T-helper 1 cell treated with Interleukin-12 subunit alpha and Interleukin-12 subunit beta and Interleukin-4 antibody, amounts not matched to agents 30 ng/mL and 1 ng/mL, for 36 hours (primary cell): ENCODE data around the gene FAM107A. TPM values are rescaled to one million over a fixed set of nuclear protein-coding genes. Genes with fewer than 3 reads are reported as not detected.

ENCODE experiments used
- intact Hi-C: fragments of 100-400 bp; cut with micrococcal nuclease; formaldehyde crosslinking; loops from one replicate; pipeline ENCODE4 v1.15.1; 2024
- total RNA-seq: library from RNA; stranded (reverse); gene quantifications from 2 replicates; pipeline ENCODE4 v1.2.3, GENCODE V29; 2022

Gene FAM107A
- total RNA-seq, 1 donor from 2014 or later: not detected

- intact Hi-C loops: no loop called here
Observed at GRCh38 chr3:58591517-58592510, 14.6 kb upstream of the FAM107A start.

- intact Hi-C loops: no loop called here
Observed at GRCh38 chr3:58588030-58588614, 10.9 kb upstream of the FAM107A start.

GRCh38 chr3:58586776-58587192, 9.6 kb upstream of the FAM107A start:
- intact Hi-C loops: no loop called here

GRCh38 chr3:58585994-58586393, 8.8 kb upstream of the FAM107A start:
- intact Hi-C loops: loop anchor here (1.0 kb wide), 2 partner anchors 18 to 44 kb away; no protein-coding TSS in a partner anchor

- intact Hi-C loops: loop anchor here (1.0 kb wide), 2 partner anchors 17 to 45 kb away; no protein-coding TSS in a partner anchor
Observed at GRCh38 chr3:58585005-58585786, 8.0 kb upstream of the FAM107A start.

GRCh38 chr3:58584690-58585004, 7.5 kb upstream of the FAM107A start:
- intact Hi-C loops: loop anchor here (1.0 kb wide), 2 partner anchors 16 to 46 kb away; no protein-coding TSS in a partner anchor

GRCh38 chr3:58581328-58582091, 4.3 kb upstream of the FAM107A start:
- intact Hi-C loops: no loop called here

GRCh38 chr3:58580826-58581327, 3.7 kb upstream of the FAM107A start:
- intact Hi-C loops: no loop called here

- intact Hi-C loops: no loop called here
Observed at GRCh38 chr3:58578873-58579272, 1.7 kb upstream of the FAM107A start.

- intact Hi-C loops: no loop called here
Observed at GRCh38 chr3:58576716-58577115, 475 bp downstream of the FAM107A start.

GRCh38 chr3:58575971-58576652, 1.1 kb downstream of the FAM107A start:
- intact Hi-C loops: no loop called here

GRCh38 chr3:58574682-58575081, 2.5 kb downstream of the FAM107A start:
- intact Hi-C loops: no loop called here

GRCh38 chr3:58574106-58574505, 3.1 kb downstream of the FAM107A start:
- intact Hi-C loops: no loop called here

- intact Hi-C loops: no loop called here
Observed at GRCh38 chr3:58573640-58574039, 3.6 kb downstream of the FAM107A start.

GRCh38 chr3:58572634-58573230, 4.5 kb downstream of the FAM107A start:
- intact Hi-C loops: no loop called here

- intact Hi-C loops: no loop called here
Observed at GRCh38 chr3:58572013-58572633, 5.1 kb downstream of the FAM107A start.

- intact Hi-C loops: no loop called here
Observed at GRCh38 chr3:58570851-58571250, 6.3 kb downstream of the FAM107A start.

GRCh38 chr3:58569287-58570001, 7.7 kb downstream of the FAM107A start:
- intact Hi-C loops: loop anchor here (5.0 kb wide), 1 partner anchor 483 kb away; the partner anchor contains the start of gene CFAP20DC
